GM12878 (cell line): ENCODE data around the gene PGM3. TPM values are rescaled to one million over a fixed set of nuclear protein-coding genes. Genes with fewer than 3 reads are reported as not detected.

ENCODE experiments used
- ATAC-seq: fragments of 200-7000 bp; cut with Tn5 transposase; 3 replicates; pipeline ENCODE4 v1.9.1; 2020; ENCODE audit warnings: mild to moderate bottlenecking, moderate library complexity
- BruUV-seq: library from RNA; stranded (reverse); fragments of 400-500 nt; replicated peaks from 2 replicates; lab custom pipeline; 2021; lab: Mats Ljungman, UMichigan
- CTCF ChIA-PET: fragments of 300-600 bp; sonication (Branson Sonifier 250); formaldehyde crosslinking; extraction: SDS; loops from one replicate; lab custom pipeline; 2021; ENCODE audit warnings: inconsistent platforms; lab: Yijun Ruan, JAX
- POLR2A ChIA-PET: fragments of 350-600 bp; formaldehyde crosslinking; extraction: SDS; loops from one replicate; lab custom pipeline; 2021; ENCODE audit warnings: inconsistent platforms; lab: Charles Lee
- RAD21 ChIA-PET: fragments of 300-600 bp; sonication (Branson Sonifier 250); formaldehyde crosslinking; loops from one replicate; lab custom pipeline; 2023; ENCODE audit warnings: antibody characterized with exemption; ENCODE audit not compliant: unreplicated experiment; lab: Charles Lee
- SMC1A ChIA-PET: fragments of 300-600 bp; sonication (Branson Sonifier 250); formaldehyde crosslinking; loops from one replicate; lab custom pipeline; 2023; ENCODE audit not compliant: unreplicated experiment, uncharacterized antibody; lab: Charles Lee
- DNase-seq: peaks from one replicate; pipeline ENCODE4 v3.0.0-alpha.2; 2011; ENCODE audit warnings: low read depth, low spot score
- FAIRE-seq: peaks from 3 replicates; lab custom pipeline; 2011; peaks lifted over from hg19 to GRCh38; lab: Jason Lieb, UNC
- H2AFZ ChIP-seq: 2 replicates; pipeline ENCODE4 v1.6.0; 2011; ENCODE audit warnings: low read depth, low read length, control low read depth; ENCODE audit not compliant: control insufficient read depth
- H3K27ac ChIP-seq: 2 replicates; pipeline ENCODE4 v1.5.1; 2011; ENCODE audit warnings: control low read depth; ENCODE audit not compliant: control insufficient read depth, insufficient read depth
- H3K27me3 ChIP-seq, 2 experiments: replicated peaks in 1 of 2; 2 replicates each; pipeline versions ENCODE4 v1.6.0 to v1.6.1; 2011; ENCODE audit warnings: low read length in 1 of 2; ENCODE audit not compliant: control insufficient read depth in 2 of 2, insufficient read depth in 2 of 2
- H3K36me3 ChIP-seq, 2 experiments: 2 replicates each; pipeline ENCODE4 v1.5.1; 2011; ENCODE audit warnings: low read length in 1 of 2; ENCODE audit not compliant: control insufficient read depth in 2 of 2, insufficient read depth in 2 of 2
- H3K4me1 ChIP-seq: 2 replicates; pipeline ENCODE4 v1.6.1; 2011; ENCODE audit warnings: mild to moderate bottlenecking, low read length, moderate library complexity, mixed read lengths; ENCODE audit not compliant: control insufficient read depth, insufficient read depth
- H3K4me2 ChIP-seq: 2 replicates; pipeline ENCODE4 v1.6.0; 2011; ENCODE audit warnings: control low read depth; ENCODE audit not compliant: control insufficient read depth, insufficient read depth
- H3K4me3 ChIP-seq: fragments of 200-600 bp; sonication (generic); 2 replicates; pipeline ENCODE4 v1.5.1; 2016
- H3K79me2 ChIP-seq: 2 replicates; pipeline ENCODE4 v1.6.0; 2011; ENCODE audit warnings: low read length; ENCODE audit not compliant: control insufficient read depth, insufficient read depth
- H3K9ac ChIP-seq: 2 replicates; pipeline ENCODE4 v1.8.0; 2011; ENCODE audit warnings: low read length, control low read depth, mixed read lengths; ENCODE audit not compliant: control insufficient read depth, insufficient read depth
- H3K9me3 ChIP-seq: replicated peaks from 3 replicates; pipeline ENCODE4 v1.5.1; 2011; ENCODE audit warnings: mild to moderate bottlenecking, low read length; ENCODE audit not compliant: control insufficient read depth, insufficient read depth
- H4K20me1 ChIP-seq: 2 replicates; pipeline ENCODE4 v1.6.0; 2011; ENCODE audit not compliant: control insufficient read depth, insufficient read depth
- ATF2 ChIP-seq: IDR thresholded peaks from 2 replicates; pipeline ENCODE4 v1.6.1; 2012; ENCODE audit warnings: low read length, inconsistent platforms
- ATF3 ChIP-seq: IDR thresholded peaks from 2 replicates; pipeline ENCODE4 v1.6.1; 2011; ENCODE audit warnings: low read depth, mild to moderate bottlenecking, low read length, moderate library complexity, borderline replicate concordance; ENCODE audit errors: extremely low read depth
- ELK1 ChIP-seq: IDR thresholded peaks from 2 replicates; pipeline ENCODE4 v1.6.1; 2012; ENCODE audit warnings: low read depth, low read length, improper control_type of control experiment
- ETV6 ChIP-seq, 2 experiments: fragments of 450-650 bp in 1 of 2; IDR thresholded peaks in 1 of 2; conservative IDR thresholded peaks in 1 of 2; 2 replicates each; pipeline ENCODE4 v1.6.1; 2014; ENCODE audit warnings: antibody characterized with exemption in 1 of 2, borderline replicate concordance in 1 of 2, low read depth in 1 of 2, mild to moderate bottlenecking in 1 of 2, moderate library complexity in 1 of 2
- MEF2B ChIP-seq: fragments of 450-650 bp; IDR thresholded peaks from 2 replicates; pipeline ENCODE4 v1.6.1; 2018; ENCODE audit warnings: mild to moderate bottlenecking, moderate library complexity; ENCODE audit not compliant: partially characterized antibody, poor library complexity, severe bottlenecking
- NBN ChIP-seq: fragments of 450-650 bp; IDR thresholded peaks from 2 replicates; pipeline ENCODE4 v1.6.1; 2016
- SKIL ChIP-seq: fragments of 450-650 bp; IDR thresholded peaks from 2 replicates; pipeline ENCODE4 v1.6.1; 2017; ENCODE audit warnings: mild to moderate bottlenecking, low read depth, inconsistent platforms; ENCODE audit not compliant: poor library complexity, severe bottlenecking
- SMAD5 ChIP-seq: IDR thresholded peaks from 2 replicates; pipeline ENCODE4 v1.6.1; 2016; ENCODE audit warnings: antibody characterized with exemption, low read depth
- SUZ12 ChIP-seq: fragments of 200-600 bp; sonication (generic); IDR thresholded peaks from one replicate; pipeline ENCODE4 v1.6.1; 2018; ENCODE audit warnings: antibody characterized with exemption, mild to moderate bottlenecking; ENCODE audit not compliant: unreplicated experiment
- ZNF592 ChIP-seq: fragments of 450-650 bp; IDR thresholded peaks from 2 replicates; pipeline ENCODE4 v1.6.1; 2017; ENCODE audit warnings: mild to moderate bottlenecking, moderate library complexity
- ZZZ3 ChIP-seq: IDR thresholded peaks from 2 replicates; pipeline ENCODE4 v1.6.1; 2011; ENCODE audit warnings: low read depth; ENCODE audit not compliant: control insufficient read depth, insufficient read length
- WGBS: methylation state at CpG from one replicate; pipeline ENCODE4 v1.1.6; 2016; ENCODE audit warnings: low lambda C conversion rate; ENCODE audit not compliant: insufficient replicate concordance, insufficient coverage; ENCODE audit errors: missing lambda C conversion rate; 5-methylcytosine and 5-hydroxymethylcytosine counted together
- in situ Hi-C: fragments of 300-500 bp; cut with MboI; formaldehyde crosslinking; loops from 9 replicates; pipeline ENCODE4 v1.14.3; 2018; ENCODE audit warnings: mixed read lengths
- intact Hi-C: fragments of 100-400 bp; cut with micrococcal nuclease; formaldehyde crosslinking; loops from one replicate; pipeline ENCODE4 v1.14.2; 2022; ENCODE audit not compliant: unreplicated experiment
- polyA plus RNA-seq, 11 experiments: library from polyadenylated mRNA; depleted of rRNA in 4 of 11; unstranded in 6 of 11; stranded (reverse) in 5 of 11; fragments of >200 nt; fragmentation: Nextera tagmentation in 4 of 11; fragmentation: Illumina TruSeq in 1 of 11; extraction: Ambion mirVana in 4 of 11; extraction: Trizol in 1 of 11; gene quantifications; 1 replicate in 1 of 11; 2 replicates in 10 of 11; pipeline versions ENCODE4 v1.2.1 to v1.2.3, GENCODE V29; 2011 to 2016; ENCODE audit warnings: inconsistent platforms in 2 of 11, missing spikeins in 2 of 11, low read depth in 1 of 11
- total RNA-seq, 4 experiments: library from RNA; depleted of rRNA in 3 of 4; stranded (reverse); fragments of >200 nt in 3 of 4; fragmentation: Illumina TruSeq in 1 of 4; extraction: Trizol in 1 of 4; gene quantifications; 2 replicates each; pipeline versions ENCODE4 v1.2.1 to v1.2.3, GENCODE V29; 2013 to 2021

PGM3 gene
- total and polyA plus RNA-seq, 10 of the 15 experiments (the other 5 are each of a cell fraction or from before 2014, with no cell fraction given), result 13.0 to 36.0 (median 24.6) TPM

GRCh38 chr6:83220121-83220520, 27.1 kb upstream of the PGM3 start (continued):
- TF ChIP-seq ZNF592 (no peak), ATF3 (no peak)

GRCh38 chr6:83218646-83219045, 25.6 kb upstream of the PGM3 start:
- Histone ChIP-seq H3K9me3 (no peaks in the 10 kb centered on the region), H3K79me2 (no peaks in the 10 kb centered on the region), H3K4me2 (no peak overlapping the region), H3K9ac (no peak overlapping the region), H3K36me3 (no peaks in the 10 kb centered on the region; a peak in 1 of 4 replicates), H4K20me1 (no peaks in the 10 kb centered on the region), H3K27ac (no peak overlapping the region), H3K4me1 (no peaks in the 10 kb centered on the region), H3K27me3 (no peaks in the 10 kb centered on the region), H2AFZ (no peak overlapping the region), H3K4me3 (no peak overlapping the region)
- in situ Hi-C loops, result no loop called here
- ChIA-PET SMC1A (interaction anchor here (1.2 to 10.5 kb wide), 6 partner anchors 18 to 301 kb away, joined by 3 to 277 read pairs (median 4); partner anchors contain the start of genes DOP1A, PRSS35 and UBE3D), POLR2A (interaction anchor here (1.1 to 1.6 kb wide), 2 partner anchors 149 to 151 kb away, joined by 3 to 5 read pairs; partner anchors contain the start of gene DOP1A), RAD21 (interaction anchor here (1.2 to 6.1 kb wide), 3 partner anchors 15 to 296 kb away, joined by 3 to 215 read pairs (median 12); partner anchors contain the start of genes DOP1A and UBE3D), CTCF (interaction anchor here (1.4 to 19.5 kb wide), 4 partner anchors 151 to 301 kb away, joined by 3 to 635 read pairs (median 214); partner anchors contain the start of genes DOP1A, PRSS35 and UBE3D)
- no peak for ATAC-seq
- intact Hi-C loops, result loop anchor here (10.0 kb wide), 1 partner anchor 964 kb away; no protein-coding TSS in a partner anchor
- no peak for DNase-seq
- WGBS, result 41% methylated on average over 3 of the region's 3 CpGs
- no TSS peak for BruUV-seq
- FAIRE-seq, result no peak
- no peak for TF ChIP-seq SMAD5
- no peak for TF ChIP-seq NBN
- TF ChIP-seq SUZ12, result no peak
- no peak for TF ChIP-seq SKIL
- no peak for TF ChIP-seq ATF2
- TF ChIP-seq ZZZ3, result no peak
- TF ChIP-seq ETV6 (conservative IDR thresholded peaks at IDR 0.05 in 1 of 2, IDR thresholded peaks at IDR 0.05 in 1 of 2; ENCODE audit: borderline replicate concordance in 1 of 2, low read depth in 1 of 2), result no peak
- TF ChIP-seq MEF2B, result no peak
- TF ChIP-seq ELK1, result no peak
